Karpas-422 (cell line): ENCODE results near the gene KANK3. TPM values are rescaled to one million over a fixed set of nuclear protein-coding genes. Genes with fewer than 3 reads are reported as not detected.

ENCODE experiments used
- DNase-seq: peaks from one replicate; pipeline ENCODE4 v3.0.0-alpha.2; 2015
- H2AFZ ChIP-seq: fragments of 200-600 bp; sonication (generic); 2 replicates; pipeline ENCODE4 v1.6.1; 2014; ENCODE audit warnings: antibody characterized with exemption, low read length, mixed read lengths
- H3K27ac ChIP-seq: fragments of 200-600 bp; sonication (generic); 2 replicates; pipeline ENCODE4 v1.5.1; 2014; ENCODE audit warnings: mild to moderate bottlenecking, low read length, moderate library complexity
- H3K27me3 ChIP-seq: fragments of 200-600 bp; sonication (generic); 2 replicates; pipeline ENCODE4 v1.6.1; 2014; ENCODE audit warnings: low read length, mixed read lengths
- H3K36me3 ChIP-seq: fragments of 200-600 bp; sonication (generic); 2 replicates; pipeline ENCODE4 v1.6.1; 2014; ENCODE audit warnings: low read length, mixed read lengths; ENCODE audit not compliant: insufficient read depth
- H3K4me1 ChIP-seq: fragments of 200-600 bp; sonication (generic); 2 replicates; pipeline ENCODE4 v1.6.1; 2014; ENCODE audit warnings: mild to moderate bottlenecking, low read length, mixed read lengths
- H3K4me2 ChIP-seq: fragments of 200-600 bp; sonication (generic); 2 replicates; pipeline ENCODE4 v1.6.1; 2014; ENCODE audit warnings: low read length, low read depth, mild to moderate bottlenecking; ENCODE audit not compliant: poor library complexity, severe bottlenecking
- H3K4me3 ChIP-seq: fragments of 200-600 bp; sonication (generic); 2 replicates; pipeline ENCODE4 v1.5.1; 2014; ENCODE audit warnings: mild to moderate bottlenecking, antibody characterized with exemption, low read length, mixed read lengths
- H3K79me2 ChIP-seq: fragments of 200-600 bp; sonication (generic); 2 replicates; pipeline ENCODE4 v1.6.1; 2014; ENCODE audit warnings: mild to moderate bottlenecking, low read length, mixed read lengths
- H3K9ac ChIP-seq: fragments of 200-600 bp; sonication (generic); 2 replicates; pipeline ENCODE4 v1.6.0; 2014; ENCODE audit warnings: low read length
- H3K9me2 ChIP-seq: fragments of 200-600 bp; sonication (generic), shearing (Covaris generic); replicated peaks from 2 replicates; pipeline ENCODE4 v1.6.0; 2014; ENCODE audit warnings: mild to moderate bottlenecking, low read length, moderate library complexity; ENCODE audit not compliant: insufficient read depth
- H3K9me3 ChIP-seq: fragments of 300-700, 200-600 bp; sonication (generic); 2 replicates; pipeline ENCODE4 v1.6.1; 2014; ENCODE audit warnings: low read length, mixed read lengths
- H4K20me1 ChIP-seq: fragments of 200-600 bp; sonication (generic); 2 replicates; pipeline ENCODE4 v1.6.1; 2014; ENCODE audit warnings: mild to moderate bottlenecking, antibody characterized with exemption, low read length, low read depth; ENCODE audit not compliant: insufficient read depth
- total RNA-seq: library from RNA; depleted of rRNA; stranded (reverse); fragments of >200 nt; shearing (Covaris generic); gene quantifications from 2 replicates; pipeline ENCODE4 v1.2.3, GENCODE V29; 2014; ENCODE audit warnings: low replicate concordance

Gene KANK3
- total RNA-seq, 1 experiment from 2014 or later, result not detected

DNA sequence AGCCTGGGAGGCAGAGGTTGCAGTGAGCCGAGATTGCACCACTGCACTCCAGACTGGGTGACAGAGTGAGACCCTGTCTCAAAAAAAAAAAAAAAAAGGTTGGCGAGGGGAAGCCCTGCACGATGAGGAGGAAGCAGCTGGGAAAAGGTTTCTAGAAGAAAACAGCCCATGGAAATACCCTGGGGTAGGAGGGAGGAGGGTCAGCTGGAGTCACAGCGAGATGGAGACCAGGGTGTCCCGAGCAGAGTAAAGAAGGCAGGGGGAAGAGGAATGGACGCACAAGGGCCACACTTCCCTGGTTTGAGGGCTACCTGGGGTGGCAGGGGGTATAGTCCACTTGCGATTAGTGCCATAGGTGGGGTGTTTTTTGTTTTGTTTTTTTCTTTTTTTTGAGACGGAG, 6.4 kb downstream of the KANK3 start:
- no peak overlapping the region for H3K9ac ChIP-seq
- H3K9me2 ChIP-seq, result no peaks in the 10 kb centered on the region

DNA sequence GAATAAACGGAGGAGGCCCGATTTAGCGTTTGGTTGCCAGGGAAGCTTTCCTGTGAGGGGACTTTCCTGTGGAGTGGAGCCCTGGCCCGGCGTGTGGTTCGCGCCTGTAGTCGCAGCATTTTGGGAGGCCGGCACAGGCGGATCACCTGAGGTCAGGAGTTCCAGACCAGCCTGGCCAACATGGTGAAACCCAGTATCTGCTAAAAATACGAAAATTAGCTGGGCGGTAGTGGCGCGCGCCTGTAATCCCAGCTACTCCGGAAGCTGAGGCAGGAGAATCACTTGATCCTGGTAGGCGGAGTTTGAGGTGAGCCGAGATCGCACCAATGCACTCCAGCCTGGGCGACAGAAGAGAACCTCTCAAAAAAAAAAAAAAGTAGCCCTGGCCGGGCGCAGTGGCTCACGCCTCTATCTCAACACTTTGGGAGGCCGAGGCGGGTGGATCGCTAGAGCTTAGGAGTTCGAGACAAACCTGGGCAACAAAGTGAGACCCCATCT, 6.9 kb downstream of the KANK3 start:
- no peak overlapping the region for H2AFZ ChIP-seq
- no peak overlapping the region for H3K27ac ChIP-seq
- no peak overlapping the region for H3K4me3 ChIP-seq
- no peaks in the 10 kb centered on the region for H3K36me3 ChIP-seq
- no peaks in the 10 kb centered on the region for H3K9me3 ChIP-seq
- H3K9me2 ChIP-seq, result no peaks in the 10 kb centered on the region
- no peaks in the 10 kb centered on the region for H3K27me3 ChIP-seq
- no peaks in the 10 kb centered on the region for H3K79me2 ChIP-seq
- H4K20me1 ChIP-seq, result no peaks in the 10 kb centered on the region
- H3K4me1 ChIP-seq, result no peaks in the 10 kb centered on the region
- H3K9ac ChIP-seq, result no peak overlapping the region
- no peak overlapping the region for H3K4me2 ChIP-seq
- DNase-seq, result no peak

More for the DNA sequence above, 6.4 kb downstream of the KANK3 start:
- no peak for DNase-seq
- Histone ChIP-seq H3K27me3 (no peaks in the 10 kb centered on the region), H3K36me3 (no peaks in the 10 kb centered on the region), H3K4me1 (no peaks in the 10 kb centered on the region), H2AFZ (no peak overlapping the region), H3K27ac (no peak overlapping the region), H3K79me2 (no peaks in the 10 kb centered on the region), H3K4me2 (no peak overlapping the region), H3K9me3 (no peaks in the 10 kb centered on the region), H3K4me3 (no peak overlapping the region), H4K20me1 (no peaks in the 10 kb centered on the region)

DNA sequence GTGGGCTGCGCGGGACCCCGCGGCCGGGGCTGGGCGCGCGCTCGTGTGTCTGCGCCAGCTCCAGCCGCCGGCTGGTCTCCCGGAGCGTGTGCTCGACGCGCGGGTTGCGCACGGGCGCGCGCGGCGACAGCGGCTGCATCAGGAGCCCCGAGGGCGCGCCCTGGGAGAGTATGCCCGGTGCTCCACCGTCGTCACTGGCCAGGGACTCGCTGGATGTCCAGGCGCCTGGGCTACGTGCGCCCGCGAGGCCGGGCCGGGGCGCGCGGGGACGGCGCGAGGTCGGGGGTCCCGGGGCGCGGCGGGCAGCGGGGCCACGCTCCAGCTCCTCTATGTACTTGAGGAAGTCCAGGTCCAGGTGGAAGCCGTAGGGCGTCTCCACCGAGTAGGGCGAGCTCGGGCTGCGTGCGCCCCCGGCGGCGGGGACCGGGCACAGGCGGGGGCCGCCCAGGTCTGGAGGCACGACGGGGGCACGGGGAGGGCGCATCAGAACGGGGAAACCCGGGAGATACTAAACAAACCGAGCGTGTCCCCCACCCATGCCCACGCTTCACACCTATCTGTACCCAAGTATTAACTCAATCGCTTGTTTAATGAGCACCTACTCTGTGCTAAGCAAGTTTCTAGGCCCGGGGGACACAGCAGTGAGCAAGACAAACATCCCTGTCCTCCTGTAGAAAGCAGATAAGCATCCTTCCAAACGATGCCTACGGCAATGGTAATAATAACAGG, 7.6 kb downstream of the KANK3 start:
- H3K27me3 ChIP-seq, result no peaks in the 10 kb centered on the region
- H3K79me2 ChIP-seq, result no peaks in the 10 kb centered on the region
- DNase-seq, result peak; percentile 49
- no peak overlapping the region for H3K9ac ChIP-seq
- no peaks in the 10 kb centered on the region for H3K9me2 ChIP-seq
- H3K4me3 ChIP-seq, result no peak overlapping the region
- H3K36me3 ChIP-seq, result no peaks in the 10 kb centered on the region
- no peak overlapping the region for H3K27ac ChIP-seq
- no peaks in the 10 kb centered on the region for H3K4me1 ChIP-seq
- H4K20me1 ChIP-seq, result no peaks in the 10 kb centered on the region
- H3K4me2 ChIP-seq, result no peak overlapping the region
- no peak overlapping the region for H2AFZ ChIP-seq
- H3K9me3 ChIP-seq, result no peaks in the 10 kb centered on the region

DNA sequence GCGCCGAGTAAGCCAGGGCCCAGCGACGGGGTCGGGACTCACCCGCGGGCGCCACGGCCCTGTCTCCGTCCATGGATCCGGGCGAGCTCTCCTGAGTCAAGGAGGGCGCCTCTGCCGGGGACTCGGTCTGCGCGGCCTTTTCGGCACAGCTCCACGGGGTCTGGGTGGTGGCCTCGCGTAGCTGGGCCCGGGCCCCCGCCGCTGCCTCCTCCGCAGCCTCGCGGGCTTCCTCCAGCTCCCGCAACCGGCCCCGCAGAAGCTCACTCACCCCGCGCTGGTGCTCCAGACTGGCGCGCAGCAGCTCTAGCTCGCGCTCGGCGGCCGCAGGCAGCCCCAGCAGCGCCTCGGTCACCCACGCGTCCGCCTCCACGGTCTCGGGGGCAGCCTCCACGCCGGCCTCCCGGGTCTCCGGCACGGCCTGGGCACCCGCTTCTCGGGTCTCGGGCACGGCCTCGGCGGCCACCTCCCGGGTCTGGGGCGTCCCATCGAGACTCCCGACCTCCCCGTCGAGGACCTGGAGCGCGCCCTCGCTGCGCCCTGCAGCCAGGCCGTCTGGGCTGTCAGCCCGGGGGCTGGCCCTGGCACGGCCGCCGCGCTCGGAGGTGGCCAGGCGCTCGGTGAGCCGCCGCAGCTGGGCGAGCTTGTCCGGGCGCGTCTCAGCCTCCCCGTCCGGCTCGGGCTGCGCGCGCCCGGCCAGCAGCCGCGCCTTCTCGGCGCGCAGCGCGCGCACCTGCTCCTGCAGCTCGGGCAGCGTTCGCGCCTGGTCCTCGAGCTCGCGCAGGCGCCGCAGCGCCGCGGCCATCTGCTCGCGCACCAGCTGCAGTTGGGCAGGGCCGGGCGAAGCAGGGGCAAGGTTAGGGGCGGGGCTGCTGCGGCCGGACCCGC, 8.4 kb downstream of the KANK3 start:
- no peaks in the 10 kb centered on the region for H4K20me1 ChIP-seq
- no peak overlapping the region for H3K4me3 ChIP-seq
- H3K4me2 ChIP-seq, result no peak overlapping the region
- no peak overlapping the region for H3K9ac ChIP-seq
- H2AFZ ChIP-seq, result no peak overlapping the region
- no peaks in the 10 kb centered on the region for H3K27me3 ChIP-seq
- no peaks in the 10 kb centered on the region for H3K79me2 ChIP-seq
- no peaks in the 10 kb centered on the region for H3K9me2 ChIP-seq
- H3K9me3 ChIP-seq, result no peaks in the 10 kb centered on the region
- no peaks in the 10 kb centered on the region for H3K4me1 ChIP-seq
- H3K27ac ChIP-seq, result no peak overlapping the region
- no peaks in the 10 kb centered on the region for H3K36me3 ChIP-seq
- DNase-seq, result no peak

DNA sequence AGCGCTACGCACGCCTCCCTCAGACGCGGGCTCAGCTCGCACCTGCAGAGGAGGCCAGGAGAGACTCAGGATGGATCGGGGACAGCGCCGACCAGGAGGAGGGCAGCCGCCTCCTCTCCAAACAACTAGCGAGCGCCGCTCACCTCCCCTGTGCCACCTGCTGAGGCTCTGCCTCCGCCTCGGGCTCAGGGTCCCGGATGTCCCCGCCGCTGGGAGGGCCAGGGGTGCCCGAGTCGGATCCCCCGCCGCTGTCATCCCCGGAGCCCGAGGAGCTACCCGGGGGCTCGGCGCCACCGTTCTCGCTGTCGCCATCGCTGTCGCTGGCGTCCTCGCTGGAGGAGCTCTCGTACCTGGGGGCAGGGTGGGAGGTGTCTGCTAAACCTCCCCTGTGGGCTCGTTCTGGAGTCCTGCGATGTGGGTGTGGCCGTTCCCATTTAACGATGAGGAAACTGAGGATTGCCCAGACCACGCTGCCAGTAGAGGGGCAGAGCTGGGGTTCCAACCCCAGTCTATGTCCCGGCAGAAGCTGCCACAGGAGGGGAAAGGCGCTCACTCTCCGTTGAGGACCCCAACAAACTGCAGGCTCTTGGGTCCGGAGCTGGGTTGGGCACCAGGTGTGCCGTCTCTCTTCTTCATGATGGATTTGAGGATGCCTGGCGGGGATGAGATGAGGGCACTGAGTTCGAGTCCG, 9.2 kb downstream of the KANK3 start:
- H2AFZ ChIP-seq, result no peak overlapping the region
- no peaks in the 10 kb centered on the region for H4K20me1 ChIP-seq
- no peaks in the 10 kb centered on the region for H3K9me2 ChIP-seq
- no peak overlapping the region for H3K27ac ChIP-seq
- H3K79me2 ChIP-seq, result no peaks in the 10 kb centered on the region
- no peak overlapping the region for H3K9ac ChIP-seq
- no peak overlapping the region for H3K4me3 ChIP-seq
- no peaks in the 10 kb centered on the region for H3K27me3 ChIP-seq
- no peak overlapping the region for H3K4me2 ChIP-seq
- DNase-seq, result no peak
- H3K36me3 ChIP-seq, result no peaks in the 10 kb centered on the region
- no peaks in the 10 kb centered on the region for H3K4me1 ChIP-seq
- no peaks in the 10 kb centered on the region for H3K9me3 ChIP-seq

DNA sequence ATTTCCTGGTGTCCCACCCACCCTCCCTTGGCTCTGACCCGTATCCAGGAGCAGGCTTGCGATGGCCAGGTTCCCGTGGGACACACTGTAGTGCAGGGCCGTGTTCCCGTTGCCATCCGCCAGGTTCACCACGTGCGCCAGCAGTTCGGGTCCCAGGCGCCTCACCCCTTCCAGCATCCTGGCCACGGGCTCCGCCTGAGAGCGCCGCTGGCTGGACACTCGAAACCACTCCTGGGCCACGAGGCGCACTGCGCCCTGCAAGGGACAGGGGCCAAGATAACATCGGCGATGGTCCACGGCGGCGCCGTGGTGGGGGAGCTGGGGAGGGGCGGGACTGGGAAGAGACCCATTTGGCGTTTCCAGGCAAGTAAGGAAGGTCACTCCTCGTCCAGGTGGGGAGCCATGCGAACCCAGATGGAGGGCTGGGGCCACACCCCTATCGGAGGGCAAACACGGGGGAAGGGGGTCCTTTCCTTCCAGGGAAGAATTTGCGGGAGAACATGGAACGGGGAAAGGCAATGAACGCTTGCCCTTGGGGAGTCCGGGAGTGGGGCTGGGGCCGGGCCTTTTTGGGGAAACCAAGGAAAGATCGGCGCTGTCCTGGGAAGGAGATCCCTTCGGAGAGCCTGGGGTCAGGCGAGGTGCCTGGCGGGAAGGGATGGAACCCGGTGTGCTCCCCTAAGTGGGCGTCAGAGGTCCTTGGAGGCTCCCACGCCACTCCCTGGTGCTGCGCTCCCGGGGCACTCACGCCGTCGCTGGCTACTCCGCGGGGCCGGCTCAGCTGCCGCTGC, 9.9 kb downstream of the KANK3 start:
- H3K4me3 ChIP-seq, result no peak overlapping the region
- no peaks in the 10 kb centered on the region for H3K79me2 ChIP-seq
- no peaks in the 10 kb centered on the region for H3K9me2 ChIP-seq
- no peak overlapping the region for H2AFZ ChIP-seq
- no peaks in the 10 kb centered on the region for H4K20me1 ChIP-seq
- H3K36me3 ChIP-seq, result no peaks in the 10 kb centered on the region
- no peak overlapping the region for H3K9ac ChIP-seq
- no peaks in the 10 kb centered on the region for H3K4me1 ChIP-seq
- H3K4me2 ChIP-seq, result no peak overlapping the region
- DNase-seq, result no peak
- no peaks in the 10 kb centered on the region for H3K9me3 ChIP-seq
- H3K27me3 ChIP-seq, result no peaks in the 10 kb centered on the region
- no peak overlapping the region for H3K27ac ChIP-seq

DNA sequence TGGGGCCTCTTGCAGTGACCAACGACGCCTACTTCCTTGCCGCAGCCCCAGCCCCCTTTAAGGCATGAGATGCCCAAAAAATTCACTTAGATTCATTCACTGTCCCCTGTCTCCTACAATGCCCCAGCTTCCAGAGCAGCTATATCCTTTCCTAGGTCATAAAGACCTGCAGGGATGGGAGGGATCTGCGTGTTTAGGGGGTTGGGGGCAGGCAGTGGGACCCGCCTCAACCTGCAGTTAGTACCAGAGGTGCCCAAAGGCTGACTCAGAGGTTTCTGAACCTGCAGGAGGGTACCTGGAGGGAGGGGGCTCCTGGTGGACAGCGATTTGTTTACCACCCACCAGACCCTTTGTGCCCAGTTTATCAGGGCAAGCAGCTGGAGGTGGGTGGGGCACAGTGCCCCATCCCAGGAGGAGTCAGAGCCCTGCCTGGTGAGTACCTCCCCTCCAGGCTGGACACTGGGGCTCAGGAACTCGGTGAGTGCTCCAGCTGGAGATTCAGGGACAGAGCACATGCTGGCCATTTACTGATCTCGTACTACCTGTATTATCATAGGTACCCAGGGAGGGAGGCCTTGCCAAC, 11.7 kb downstream of the KANK3 start:
- DNase-seq, result no peak
- no peak overlapping the region for H3K4me3 ChIP-seq
- no peaks in the 10 kb centered on the region for H3K9me2 ChIP-seq
- H3K27ac ChIP-seq, result no peak overlapping the region
- H3K27me3 ChIP-seq, result no peaks in the 10 kb centered on the region
- no peak overlapping the region for H3K9ac ChIP-seq
- H4K20me1 ChIP-seq, result no peaks in the 10 kb centered on the region
- no peaks in the 10 kb centered on the region for H3K9me3 ChIP-seq
- no peak overlapping the region for H3K4me2 ChIP-seq
- no peaks in the 10 kb centered on the region for H3K36me3 ChIP-seq
- no peaks in the 10 kb centered on the region for H3K79me2 ChIP-seq
- no peaks in the 10 kb centered on the region for H3K4me1 ChIP-seq
- no peak overlapping the region for H2AFZ ChIP-seq
